HG03066 (cell line): ENCODE measurements around the gene SLC43A2.
"Not testable (repeated sequence)": the region's sequence is repeated elsewhere in the genome, so short reads cannot be mapped to it uniquely, and the experiment has no call there.

ENCODE experiments used
- ATAC-seq: cut with Tn5 transposase; IDR thresholded peaks from one replicate; pipeline ENCODE4 v1.9.1; 2021; ENCODE audit warnings: low read depth; ENCODE audit not compliant: unreplicated experiment

Gene SLC43A2

DNA sequence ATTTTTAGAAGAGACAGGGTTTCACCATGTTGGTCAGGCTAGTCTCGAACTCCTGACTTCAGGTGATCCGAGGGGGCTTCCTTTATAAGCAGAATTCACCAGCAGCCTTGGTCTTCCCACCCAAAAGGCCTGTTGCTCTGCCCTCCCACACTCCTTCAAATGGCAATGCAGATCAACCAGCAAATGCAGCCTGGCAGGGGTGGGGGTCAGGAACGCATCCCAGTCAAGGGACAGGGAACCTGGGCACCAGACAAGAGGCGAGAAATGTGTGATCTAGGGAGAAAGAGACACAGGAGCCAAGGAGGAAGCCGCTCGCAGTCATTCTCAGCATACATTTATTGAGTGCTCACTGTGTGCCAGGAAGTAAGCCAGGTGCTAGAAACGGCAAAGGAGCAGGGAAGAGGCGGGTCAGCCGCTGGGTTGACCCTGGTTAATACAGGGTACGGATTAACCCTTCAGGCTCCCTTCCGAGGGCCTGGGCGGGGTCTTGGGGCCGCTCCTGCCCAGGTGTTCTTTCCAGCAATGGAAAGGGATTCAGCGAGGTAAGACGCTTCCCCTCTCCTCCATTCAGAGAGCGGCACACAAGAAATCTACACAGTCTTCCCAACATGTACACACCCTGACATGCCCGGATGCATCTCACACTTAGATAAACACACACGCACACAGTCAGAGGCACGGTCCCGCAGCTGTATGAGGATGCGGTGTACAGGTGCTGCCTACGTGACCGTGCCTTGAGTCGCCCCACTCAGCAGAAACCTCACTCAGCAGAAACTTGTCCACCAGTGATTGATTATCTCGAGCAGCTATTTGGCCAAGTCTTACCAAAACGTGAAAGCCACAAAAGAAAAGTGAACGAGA is 59.5 kb downstream of the SLC43A2 start:
- no peak for ATAC-seq

DNA sequence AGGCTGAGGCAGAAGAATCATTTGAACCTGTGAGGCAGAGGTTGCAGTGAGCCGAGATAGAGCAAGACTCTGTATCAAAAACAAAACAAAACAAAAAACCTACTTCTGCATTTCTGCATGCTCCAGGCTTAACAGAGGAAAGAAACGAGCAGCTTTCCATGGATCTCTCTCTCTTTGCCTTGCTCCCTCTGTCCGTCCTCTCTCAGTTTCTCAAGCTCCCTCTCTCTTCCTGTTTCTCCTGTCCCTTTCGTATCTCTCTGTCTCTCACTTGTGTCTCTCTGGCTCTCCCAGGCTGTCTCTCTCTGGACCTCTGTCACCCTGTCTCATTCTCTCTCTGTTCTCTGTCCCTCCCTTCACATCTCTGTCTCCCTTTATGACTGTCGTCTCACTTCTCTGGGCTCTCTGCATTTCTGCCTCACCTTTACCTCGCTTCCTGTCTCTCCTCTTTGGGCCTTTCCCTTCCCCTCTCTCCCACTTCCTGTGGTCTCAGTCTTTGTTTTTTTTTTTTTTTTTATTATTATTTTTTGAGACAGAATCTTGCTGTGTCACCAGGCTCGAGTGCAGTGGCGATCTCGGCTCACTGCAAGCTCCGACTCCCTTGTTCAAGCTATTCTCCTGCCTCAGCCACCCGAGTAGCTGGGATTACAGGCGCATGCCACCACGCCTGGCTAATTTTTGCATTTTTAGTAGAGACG is 62.0 kb downstream of the SLC43A2 start:
- ATAC-seq, result no peak

DNA sequence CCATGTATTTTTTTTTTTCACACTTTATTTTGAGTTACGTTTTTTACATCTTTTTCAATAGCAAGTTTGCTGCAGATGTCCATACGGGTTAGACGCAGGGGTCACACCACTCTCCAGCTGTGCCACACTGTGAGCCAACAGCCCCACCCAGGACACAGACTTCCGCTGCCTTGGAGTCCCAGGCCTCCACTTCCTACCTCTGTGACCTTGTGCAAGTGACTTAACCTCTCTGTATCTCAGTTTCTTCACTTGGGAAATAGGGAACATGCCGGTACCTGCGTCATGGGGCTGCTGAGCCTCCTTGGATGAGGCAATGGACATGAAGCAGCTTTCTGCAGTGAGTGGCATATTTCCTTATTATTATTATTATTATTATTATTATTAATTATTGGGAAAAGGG is 62.8 kb downstream of the SLC43A2 start:
- ATAC-seq, result no peak

DNA sequence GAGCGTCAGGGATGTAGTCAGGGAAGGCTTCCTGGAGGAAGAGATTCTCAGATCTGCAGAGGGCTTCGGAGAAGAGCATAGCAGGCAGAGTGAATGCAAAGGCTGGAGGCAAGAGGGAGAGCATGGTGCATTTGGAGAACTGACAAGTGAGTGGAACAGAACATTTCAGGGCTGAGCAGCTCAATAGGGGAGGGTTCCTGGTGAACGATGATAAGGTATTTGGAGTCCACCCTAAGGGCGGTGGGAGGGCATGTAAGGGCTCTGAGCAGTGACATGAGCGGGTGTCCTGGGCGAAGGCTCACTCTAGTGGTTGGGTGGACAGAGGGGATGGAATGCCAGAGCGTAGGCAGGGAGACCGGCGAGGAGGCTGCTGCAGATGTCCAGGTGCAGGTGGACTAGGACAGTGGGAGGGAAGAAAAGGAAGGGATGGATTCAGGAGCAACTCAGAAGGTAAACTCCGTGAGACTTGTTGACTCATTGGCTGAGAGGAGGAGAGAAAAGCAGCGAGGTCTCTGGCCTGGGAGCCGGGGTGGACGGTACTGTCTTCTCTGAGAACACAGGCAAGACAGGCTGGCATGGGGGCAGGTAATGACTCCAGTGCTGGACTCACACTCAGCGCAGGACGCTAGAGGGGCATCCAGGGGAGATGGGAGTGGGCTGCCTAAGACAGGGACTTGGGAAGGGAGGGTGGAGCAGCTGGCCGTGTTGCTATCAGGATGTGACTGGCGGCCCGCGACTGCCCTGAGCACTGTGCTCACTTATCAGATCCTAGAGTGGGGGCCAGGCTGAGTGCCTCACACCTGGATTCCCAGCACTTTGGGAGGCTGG is 64.6 kb downstream of the SLC43A2 start:
- no peak for ATAC-seq

DNA sequence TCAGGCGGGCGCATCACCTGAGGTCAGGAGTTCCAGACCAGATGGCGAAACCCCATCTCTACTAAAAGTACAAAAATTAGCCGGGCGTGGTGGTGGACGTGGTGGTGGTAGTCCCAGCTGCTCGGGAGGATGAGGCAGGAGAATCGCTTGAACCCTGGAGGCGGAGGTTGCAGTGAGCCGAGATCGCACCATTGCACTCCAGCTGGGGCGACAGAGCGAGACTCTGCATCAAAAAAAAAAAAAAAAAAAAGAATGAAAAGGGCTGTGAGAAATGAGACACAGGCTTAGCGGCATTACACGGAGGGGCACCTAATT is 65.2 kb downstream of the SLC43A2 start:
- ATAC-seq, result not testable (repeated sequence)

DNA sequence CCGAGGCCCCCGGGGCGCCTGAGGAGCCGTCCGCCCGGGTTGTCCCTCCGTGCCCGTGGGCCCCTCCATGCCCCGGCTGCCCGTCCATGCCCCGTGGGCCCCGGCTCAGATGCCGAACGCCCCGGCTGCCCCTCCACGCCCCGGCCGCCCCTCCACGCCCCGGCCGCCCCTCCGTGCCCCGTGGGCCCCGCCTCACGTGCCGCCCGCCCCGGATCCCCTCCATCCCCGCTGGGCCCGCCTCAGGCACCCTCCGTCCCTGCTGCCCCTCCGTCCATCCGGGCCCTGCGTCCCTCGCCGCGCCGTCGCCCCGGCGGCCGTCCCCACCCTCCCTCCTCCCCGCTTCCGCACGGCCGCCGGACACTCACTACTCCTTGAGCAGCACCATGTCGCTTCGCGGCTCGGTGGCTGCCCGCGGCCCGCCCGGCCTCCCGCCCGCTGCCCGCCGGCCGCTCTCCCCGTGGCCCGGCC is 66.4 kb downstream of the SLC43A2 start:
- ATAC-seq, result peak; percentile 32

DNA sequence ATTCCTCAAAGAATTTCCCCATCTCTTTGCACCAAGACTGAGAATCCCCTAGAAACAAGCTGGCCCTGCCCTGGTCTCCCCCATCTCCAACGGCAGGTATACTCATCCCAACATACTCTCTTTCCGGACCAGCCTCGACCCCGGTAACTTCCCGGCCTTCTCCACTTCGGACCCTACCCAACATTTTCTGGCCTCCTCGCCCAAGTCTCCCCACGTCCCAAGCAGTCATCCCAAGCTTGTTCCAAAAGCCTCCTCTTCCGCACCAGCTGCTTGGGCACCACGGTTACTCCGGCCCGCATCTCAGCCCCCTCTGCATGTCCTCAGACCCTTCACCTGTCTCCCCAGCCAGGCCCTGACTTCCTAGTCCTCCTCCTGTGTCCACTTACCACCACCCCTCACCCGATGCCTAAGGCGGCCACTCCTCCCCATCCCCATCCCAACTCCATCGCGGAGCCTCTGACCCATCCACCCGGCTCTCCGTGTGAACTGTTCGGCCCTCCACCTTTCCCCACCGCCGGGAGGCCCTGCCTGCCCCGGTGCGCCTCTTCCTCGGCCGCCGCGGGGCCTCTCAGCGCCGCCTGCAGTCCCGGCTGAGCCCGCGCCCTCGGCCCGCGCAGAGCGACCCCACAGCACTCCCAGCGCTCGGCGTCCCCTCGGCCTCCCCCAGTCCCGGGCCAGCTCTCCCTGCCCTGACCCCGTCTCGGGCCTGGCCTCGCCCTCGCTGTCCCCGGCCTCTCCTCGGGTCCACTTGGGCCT is 67.0 kb downstream of the SLC43A2 start:
- ATAC-seq, result no peak

DNA sequence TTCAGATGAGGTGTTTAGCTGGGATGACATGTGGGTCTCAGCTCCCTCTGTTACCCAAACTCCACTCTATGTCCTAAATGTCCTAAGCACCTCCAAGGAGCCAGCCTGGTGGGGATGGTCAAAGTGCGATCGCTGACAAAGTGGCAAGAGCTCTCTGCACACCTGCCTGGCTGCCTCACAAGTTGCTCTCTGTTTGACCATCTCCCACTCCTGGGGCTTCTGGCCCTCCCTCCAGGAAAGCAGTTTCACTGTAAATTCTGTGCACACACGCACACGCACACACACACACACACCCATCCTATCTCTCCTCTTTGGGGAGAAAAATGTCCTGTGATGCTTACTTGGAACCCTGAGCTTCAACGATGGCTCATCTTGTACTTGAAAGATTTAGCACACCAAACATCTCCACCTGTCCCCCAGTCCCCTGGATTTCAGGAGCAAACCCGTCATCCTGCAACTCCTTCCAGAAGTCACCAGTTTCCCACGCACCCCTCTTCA is 67.7 kb downstream of the SLC43A2 start:
- no peak for ATAC-seq

DNA sequence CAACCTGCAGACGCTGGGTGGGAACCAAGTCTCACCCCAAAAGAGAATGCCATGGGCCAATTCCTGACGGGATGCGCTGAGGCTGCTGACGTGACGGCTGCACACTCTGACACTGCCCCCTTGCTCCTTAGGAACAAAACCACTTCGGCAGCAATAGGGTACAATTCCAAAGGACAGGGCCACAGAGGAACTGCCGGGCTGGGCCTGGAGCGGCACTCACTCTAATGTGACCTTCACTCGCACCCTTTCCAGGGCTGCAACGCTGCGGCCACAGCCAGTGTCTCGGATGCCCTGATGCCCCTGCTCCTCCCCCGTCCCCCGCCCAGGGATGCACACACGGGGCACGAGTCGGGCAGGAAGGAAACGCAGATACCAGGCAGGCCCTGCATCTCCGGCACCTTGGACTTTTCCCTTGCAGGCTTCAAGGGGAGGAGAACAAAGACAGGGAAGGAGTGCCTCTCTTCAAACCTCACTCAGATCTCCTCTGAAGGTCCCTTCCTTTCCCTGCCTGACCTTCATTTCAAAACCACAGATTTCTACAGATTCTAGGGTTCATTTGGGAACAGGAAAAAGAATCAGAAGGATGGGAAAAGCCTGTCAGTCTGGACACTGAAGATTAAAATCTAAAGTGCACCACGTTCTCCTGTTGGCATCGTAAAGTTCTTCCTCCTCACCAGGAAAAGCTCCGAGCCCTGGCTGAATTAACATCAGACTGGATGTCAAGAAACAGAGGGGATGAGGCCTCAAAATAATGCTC is 68.4 kb downstream of the SLC43A2 start:
- no peak for ATAC-seq

DNA sequence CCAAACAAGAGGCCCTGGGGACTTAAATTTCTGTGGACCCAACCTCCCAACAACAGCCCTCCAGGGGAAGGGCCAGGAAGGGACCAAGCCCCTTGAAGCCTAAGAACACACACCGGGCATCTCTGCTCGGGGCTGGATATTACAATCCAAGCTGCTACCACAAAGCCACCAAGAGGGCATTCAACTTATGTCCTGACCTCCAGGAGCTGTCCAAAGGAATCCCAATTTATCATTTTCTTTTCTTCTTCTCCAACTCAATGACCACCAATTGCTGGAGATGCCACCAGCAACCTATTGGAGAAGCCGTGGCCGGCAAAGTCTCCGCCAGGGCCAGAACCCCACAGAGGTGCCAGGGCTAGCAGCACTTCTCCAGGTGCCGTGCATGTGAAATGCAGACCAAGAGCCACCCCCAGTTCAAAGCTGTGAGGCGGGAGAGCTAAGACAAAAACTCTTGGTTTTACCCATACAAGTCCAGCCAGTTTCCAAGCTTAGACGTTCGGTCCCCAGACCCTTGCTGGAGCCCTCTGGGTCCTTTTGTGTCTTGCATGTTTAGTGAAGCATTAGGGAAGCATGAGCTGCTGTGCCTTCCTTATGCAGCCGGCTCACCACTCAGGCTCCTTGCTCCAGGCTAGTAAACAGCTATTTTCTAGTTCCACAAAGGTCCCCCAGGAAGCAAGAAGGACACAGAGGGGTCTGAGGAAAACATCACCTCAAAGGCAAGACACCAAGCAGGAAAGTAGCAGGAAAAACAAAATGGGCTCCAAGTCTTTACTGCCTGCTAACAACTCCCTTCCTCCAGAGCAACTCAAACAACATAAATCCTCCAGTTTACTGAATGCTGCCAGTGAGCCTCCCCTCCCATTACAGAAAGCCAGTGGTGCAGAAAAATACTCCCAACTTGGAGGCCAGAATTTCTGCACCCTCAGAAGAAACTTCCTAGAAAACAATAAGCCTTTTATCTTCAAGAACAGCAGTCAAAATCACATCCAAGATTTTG is 69.3 kb downstream of the SLC43A2 start:
- ATAC-seq, result no peak

DNA sequence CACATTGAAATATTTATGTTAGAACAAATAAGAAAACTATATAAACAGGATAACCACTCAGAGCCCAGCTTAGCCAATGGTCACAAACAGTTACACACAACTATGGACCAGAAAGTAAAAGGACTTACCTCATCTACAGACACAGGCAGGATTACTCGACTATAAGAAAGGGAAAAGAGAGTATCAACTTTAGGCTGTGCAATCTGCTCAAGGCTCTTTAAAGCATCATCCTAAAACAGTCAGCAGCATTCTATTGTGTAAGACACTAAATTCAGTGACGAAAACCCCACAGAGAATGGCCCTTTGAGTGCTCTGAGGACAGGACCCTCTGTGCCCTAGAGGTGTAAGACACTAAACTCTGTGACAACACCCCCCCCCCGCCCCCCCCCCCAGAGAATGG is 70.2 kb downstream of the SLC43A2 start:
- no peak for ATAC-seq

DNA sequence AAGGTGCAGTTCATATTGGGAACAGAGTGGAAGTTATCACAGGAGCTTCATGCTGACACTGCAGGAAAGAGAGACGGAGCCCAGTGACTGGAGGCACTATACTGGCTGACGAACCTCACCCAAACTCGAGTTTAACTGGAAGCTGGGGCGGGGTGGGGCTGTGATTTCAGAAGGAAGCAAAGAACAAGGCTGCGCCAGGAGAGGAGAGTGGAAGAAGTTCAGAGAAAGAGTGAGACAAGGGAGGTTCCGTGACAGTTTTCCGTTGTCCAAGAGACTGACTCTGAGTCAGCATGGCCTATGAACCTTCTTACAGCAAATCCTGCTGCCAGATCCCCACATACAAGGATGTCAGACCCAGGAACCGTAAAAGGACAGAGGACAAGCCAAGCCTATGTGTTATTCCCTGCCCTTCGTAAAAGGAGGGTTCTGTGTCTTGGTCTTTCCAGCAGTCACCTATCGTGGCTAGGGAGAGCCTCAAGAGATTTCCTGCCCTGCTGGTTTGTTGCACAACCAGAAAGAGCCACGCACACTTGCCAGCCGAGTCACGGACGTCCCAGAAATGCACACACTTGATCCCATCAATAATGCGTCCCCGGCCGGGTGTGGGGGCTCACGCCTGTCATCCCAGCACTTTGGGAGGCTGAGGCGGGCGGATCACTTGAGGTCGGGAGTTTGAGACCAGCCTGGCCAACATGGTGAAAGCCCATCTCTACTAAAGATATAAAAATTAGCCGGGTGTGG is 71.1 kb downstream of the SLC43A2 start:
- ATAC-seq, result no peak

DNA sequence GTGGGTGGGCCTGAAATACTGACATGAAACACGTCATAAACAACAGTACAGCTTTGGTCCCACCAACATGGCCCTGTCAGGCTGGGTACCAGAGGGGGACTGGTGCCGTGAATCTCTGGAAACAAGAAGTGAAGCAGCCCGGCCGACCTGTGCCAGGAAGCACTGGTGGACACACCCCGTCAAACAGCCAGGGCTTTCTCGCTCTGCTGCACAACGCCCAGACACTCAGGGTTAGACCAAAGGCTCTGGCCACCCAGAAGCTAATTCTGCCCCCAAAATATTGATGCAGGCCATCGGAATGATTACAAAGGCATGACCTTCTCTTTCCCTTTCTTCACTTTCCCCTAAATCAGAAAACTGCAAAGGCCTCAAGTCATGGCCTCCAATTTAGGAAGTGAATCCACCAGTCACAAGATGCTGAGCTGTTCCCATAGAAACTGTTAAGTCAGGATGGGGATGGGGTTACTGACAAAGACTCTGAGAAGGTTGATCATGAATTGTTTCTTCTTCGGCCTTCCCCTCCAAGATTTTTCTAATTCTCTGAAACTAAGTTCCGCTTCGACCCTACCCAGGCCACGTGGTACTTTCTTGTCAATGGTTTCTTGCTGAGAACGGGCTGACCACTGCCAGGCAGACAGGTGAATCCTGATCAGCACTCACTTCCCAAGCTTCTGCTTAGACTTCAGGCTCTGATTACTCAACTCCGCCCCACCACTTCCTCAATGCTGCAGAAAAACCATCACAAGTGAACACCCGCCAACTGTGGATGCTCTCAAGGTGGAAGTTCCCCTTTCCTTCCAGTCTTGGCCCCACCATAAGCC is 72.8 kb downstream of the SLC43A2 start:
- no peak for ATAC-seq

DNA sequence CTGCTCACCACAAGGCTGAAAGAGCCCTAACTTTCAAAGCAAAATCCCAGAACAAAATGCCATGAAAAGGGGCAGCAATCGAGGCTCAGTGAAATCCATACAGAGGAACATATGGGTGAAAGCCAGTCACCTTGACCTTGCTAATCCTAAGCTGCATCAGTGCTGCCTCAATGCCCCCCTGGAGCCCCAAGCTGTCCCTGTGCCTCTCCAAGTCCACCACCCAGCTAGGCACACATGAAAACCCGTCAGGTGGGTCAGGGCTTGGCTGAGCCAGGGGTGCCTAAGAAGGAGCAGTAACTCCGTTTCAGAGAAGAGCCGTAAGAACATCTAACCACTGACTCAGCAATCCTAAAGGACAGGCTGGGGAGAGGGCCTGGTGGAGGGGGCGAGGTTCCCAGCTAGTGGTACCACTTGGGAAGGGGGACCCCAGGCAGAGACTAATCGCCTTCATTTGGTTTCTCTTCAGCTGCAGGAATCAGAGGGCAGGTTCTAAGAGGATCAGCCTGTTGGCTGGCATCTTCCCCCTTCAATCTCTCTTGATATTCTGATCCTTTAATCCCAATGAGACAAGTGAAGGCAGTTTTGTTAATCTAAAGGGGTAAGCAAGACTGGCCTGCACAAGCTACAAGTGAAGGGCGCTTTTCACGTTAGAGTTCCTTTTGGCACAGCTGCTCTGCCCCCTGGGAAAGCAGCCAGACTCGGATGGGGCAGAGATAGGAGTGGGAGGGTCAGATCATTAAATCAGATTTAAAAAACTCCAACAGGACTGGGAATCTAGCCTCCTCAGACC is 73.7 kb downstream of the SLC43A2 start:
- no peak for ATAC-seq

DNA sequence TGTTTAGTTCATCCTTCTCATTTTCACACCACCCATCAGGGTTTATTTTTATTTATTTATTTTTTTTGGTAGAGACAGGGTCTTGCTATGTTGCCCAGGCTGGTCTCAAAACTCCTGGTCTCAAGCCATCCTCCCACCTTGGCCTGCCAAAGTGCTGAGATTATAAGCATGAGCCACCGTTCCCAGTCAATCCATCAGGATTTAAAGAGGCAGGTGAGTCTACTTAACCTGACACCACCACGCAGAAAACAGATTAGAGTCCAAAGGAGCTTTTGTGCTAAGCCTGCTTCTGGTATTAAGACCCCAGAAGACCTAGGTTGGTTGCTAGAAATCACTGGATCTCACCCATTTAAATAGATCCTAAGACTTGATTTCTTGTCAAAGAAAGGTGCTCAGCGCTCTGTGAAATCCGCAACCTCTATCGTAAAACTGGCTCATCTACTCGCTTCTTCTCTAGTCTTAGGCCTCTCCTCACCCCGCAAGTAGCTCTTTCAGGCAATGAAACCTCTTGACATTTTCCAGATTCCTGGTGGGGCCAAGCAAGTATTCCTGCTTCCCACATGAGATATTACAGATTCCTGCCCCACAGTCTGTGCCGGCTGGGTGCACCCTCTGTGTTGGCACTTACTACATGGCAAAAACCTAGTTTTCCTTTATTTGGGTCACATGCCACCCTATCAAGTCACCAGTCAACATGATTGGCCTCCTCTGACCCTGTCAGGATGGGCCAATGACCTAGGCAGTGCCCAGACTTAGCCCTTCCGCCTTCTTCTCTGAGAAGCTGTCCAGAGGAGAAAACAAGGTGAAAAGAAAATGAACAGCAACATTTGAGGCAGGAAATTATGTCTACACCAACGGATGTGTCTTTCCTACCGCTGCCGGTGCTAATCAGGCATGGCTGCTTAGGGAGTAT is 75.0 kb downstream of the SLC43A2 start:
- ATAC-seq, result no peak
